Suprapubic skin (tissue), 4 donors: Measurements from ENCODE around the gene AVL9. TPM values are rescaled to one million over a fixed set of nuclear protein-coding genes. Genes with fewer than 3 reads are reported as not detected.
"Not testable (repeated sequence)": the region's sequence is repeated elsewhere in the genome, so short reads cannot be mapped to it uniquely, and the experiment has no call there.

Source experiments
- DNase-seq, 2 donors: peaks; one replicate each; pipeline ENCODE4 v3.0.0-alpha.2; 2019; ENCODE audit warnings: low spot score in 2 of 2
- H3K27ac ChIP-seq: fragments of 200-600 bp; sonication (generic); one replicate; pipeline ENCODE4 v1.5.1; 2019
- H3K27me3 ChIP-seq: fragments of 200-600 bp; sonication (generic); one replicate; pipeline ENCODE4 v1.5.1; 2019
- H3K36me3 ChIP-seq: fragments of 200-600 bp; sonication (generic); one replicate; pipeline ENCODE4 v1.5.1; 2019
- H3K4me1 ChIP-seq: fragments of 200-600 bp; sonication (generic); one replicate; pipeline ENCODE4 v1.5.1; 2019
- H3K4me3 ChIP-seq: fragments of 200-600 bp; sonication (generic); one replicate; pipeline ENCODE4 v1.5.1; 2019; ENCODE audit warnings: mild to moderate bottlenecking
- H3K9me3 ChIP-seq: fragments of 200-600 bp; sonication (generic); one replicate; pipeline ENCODE4 v1.5.1; 2019
- EP300 ChIP-seq: sonication (generic); formaldehyde crosslinking; IDR thresholded peaks from one replicate; pipeline ENCODE4 v1.6.1; 2017; ENCODE audit warnings: antibody characterized with exemption
- POLR2A ChIP-seq, 2 donors: fragments of 450-650 bp; IDR thresholded peaks; one replicate each; pipeline ENCODE4 v1.6.1; 2017; ENCODE audit warnings: antibody characterized with exemption in 2 of 2, mild to moderate bottlenecking in 2 of 2, moderate library complexity in 2 of 2
- POLR2AphosphoS5 ChIP-seq, 3 donors: sonication (generic); formaldehyde crosslinking; IDR thresholded peaks; one replicate each; pipeline ENCODE4 v1.6.1; 2017; ENCODE audit warnings: antibody characterized with exemption in 3 of 3
- WGBS: methylation state at CpG from one replicate; pipeline ENCODE4 v1.1.5; 2018; 5-methylcytosine and 5-hydroxymethylcytosine counted together
- total RNA-seq, 4 donors: library from RNA; depleted of rRNA; stranded (reverse); fragments of >200 nt; gene quantifications; one replicate each; pipeline ENCODE4 v1.1.0, GENCODE V29; 2016
- TF ChIP-seq, protein P1 (sequence below), 2 donors: fragments of 200-600 bp in 1 of 2; fragments of 450-650 bp in 1 of 2; sonication (generic) in 1 of 2; IDR thresholded peaks; one replicate each; pipeline ENCODE4 v1.5.1; 2016 to 2019; ENCODE audit warnings: antibody characterized with exemption in 2 of 2, mild to moderate bottlenecking in 1 of 2, moderate library complexity in 1 of 2

The AVL9 gene
- total RNA-seq, 4 donors from 2014 or later, result 22.5 to 42.2 (median 24.8) TPM

DNA sequence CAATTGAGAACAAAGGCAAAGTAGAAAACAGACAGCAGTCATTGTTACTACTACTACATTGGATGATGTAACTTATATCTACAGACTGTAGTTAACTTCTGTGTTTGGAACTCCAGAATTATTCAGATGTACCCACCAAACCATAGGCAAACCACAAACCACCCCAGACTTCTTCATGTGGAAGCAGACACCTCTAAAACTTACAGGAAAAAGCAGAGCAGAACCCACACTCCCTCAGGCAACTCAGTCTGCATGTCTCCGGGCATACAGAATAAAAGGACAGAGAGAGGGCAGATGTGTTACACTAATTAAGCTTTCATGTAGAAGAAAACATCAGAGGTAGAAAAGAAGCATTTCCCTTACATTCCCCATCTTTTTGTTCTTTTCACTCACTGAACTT, 14.1 kb upstream of the AVL9 start:
- WGBS, result 36% methylated on average over 1 of the region's 1 CpG
- TF ChIP-seq, protein P1, sequence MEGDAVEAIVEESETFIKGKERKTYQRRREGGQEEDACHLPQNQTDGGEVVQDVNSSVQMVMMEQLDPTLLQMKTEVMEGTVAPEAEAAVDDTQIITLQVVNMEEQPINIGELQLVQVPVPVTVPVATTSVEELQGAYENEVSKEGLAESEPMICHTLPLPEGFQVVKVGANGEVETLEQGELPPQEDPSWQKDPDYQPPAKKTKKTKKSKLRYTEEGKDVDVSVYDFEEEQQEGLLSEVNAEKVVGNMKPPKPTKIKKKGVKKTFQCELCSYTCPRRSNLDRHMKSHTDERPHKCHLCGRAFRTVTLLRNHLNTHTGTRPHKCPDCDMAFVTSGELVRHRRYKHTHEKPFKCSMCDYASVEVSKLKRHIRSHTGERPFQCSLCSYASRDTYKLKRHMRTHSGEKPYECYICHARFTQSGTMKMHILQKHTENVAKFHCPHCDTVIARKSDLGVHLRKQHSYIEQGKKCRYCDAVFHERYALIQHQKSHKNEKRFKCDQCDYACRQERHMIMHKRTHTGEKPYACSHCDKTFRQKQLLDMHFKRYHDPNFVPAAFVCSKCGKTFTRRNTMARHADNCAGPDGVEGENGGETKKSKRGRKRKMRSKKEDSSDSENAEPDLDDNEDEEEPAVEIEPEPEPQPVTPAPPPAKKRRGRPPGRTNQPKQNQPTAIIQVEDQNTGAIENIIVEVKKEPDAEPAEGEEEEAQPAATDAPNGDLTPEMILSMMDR (IDR thresholded peaks at IDR 0.05), result no peak
- TF ChIP-seq POLR2AphosphoS5 (IDR thresholded peaks at IDR 0.05) (no peak), POLR2A (IDR thresholded peaks at IDR 0.05) (no peak), EP300 (no peak)
- H3K4me3 ChIP-seq, result no peak overlapping the region
- H3K36me3 ChIP-seq, result peaks cover 8% of the 10 kb centered on the region
- no peak overlapping the region for H3K27ac ChIP-seq
- no peaks in the 10 kb centered on the region for H3K27me3 ChIP-seq
- DNase-seq, result no peak
- no peaks in the 10 kb centered on the region for H3K4me1 ChIP-seq
- H3K9me3 ChIP-seq, result no peaks in the 10 kb centered on the region

DNA sequence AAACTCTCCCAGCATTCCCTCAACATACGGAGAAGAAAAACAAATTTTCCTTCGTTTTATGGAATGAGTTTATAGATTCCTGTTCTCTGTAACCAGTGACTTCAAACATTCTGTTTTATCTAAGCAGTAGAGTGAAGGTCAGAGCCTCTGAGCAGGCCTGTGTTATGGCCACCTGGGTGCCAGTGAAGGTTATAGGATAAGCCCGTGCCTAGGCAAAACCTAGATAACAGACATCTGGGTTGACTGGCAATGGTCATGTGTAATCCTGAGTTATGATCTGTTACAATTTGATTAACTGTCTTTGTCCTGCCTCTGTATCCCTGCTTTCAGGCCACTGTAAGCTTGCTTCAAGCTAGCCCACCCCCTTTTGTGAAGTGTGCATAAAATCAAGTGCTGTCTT, 13.4 kb upstream of the AVL9 start:
- Histone ChIP-seq H3K9me3 (no peaks in the 10 kb centered on the region), H3K4me3 (no peak overlapping the region), H3K36me3 (peaks cover 16% of the 10 kb centered on the region), H3K27ac (no peak overlapping the region), H3K27me3 (no peaks in the 10 kb centered on the region), H3K4me1 (no peaks in the 10 kb centered on the region)
- no peak for DNase-seq
- TF ChIP-seq EP300, result no peak
- TF ChIP-seq, protein P1 (IDR thresholded peaks at IDR 0.05), result no peak
- WGBS, result 69% methylated on average over 3 of the region's 3 CpGs

DNA sequence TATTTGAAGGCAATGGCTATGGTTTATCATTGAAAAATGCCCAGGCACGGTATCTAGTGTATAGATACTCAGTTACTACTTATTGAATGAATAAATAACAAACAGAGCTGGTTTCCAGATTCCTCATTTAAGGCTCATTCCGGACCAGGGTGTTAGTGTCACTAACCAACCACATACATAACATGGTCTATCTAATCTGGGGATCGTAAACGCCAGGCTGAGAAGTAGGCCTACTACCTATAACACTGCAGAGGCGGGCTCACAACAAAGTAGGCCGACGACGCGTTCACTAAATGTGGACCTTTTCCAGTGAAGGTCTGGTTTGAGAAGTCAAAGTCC, 5.5 kb upstream of the AVL9 start:
- no peak for TF ChIP-seq POLR2AphosphoS5 (IDR thresholded peaks at IDR 0.05)
- no peak for TF ChIP-seq EP300
- no peak for TF ChIP-seq POLR2A (IDR thresholded peaks at IDR 0.05)
- TF ChIP-seq, protein P1 (IDR thresholded peaks at IDR 0.05), result no peak
- H3K27ac ChIP-seq, result peak overlapping the region; percentile 87
- H3K27me3 ChIP-seq, result no peaks in the 10 kb centered on the region
- no peak for DNase-seq
- H3K4me1 ChIP-seq, result peaks cover 22% of the 10 kb centered on the region
- H3K9me3 ChIP-seq, result no peaks in the 10 kb centered on the region
- H3K36me3 ChIP-seq, result peaks cover 21% of the 10 kb centered on the region
- peak overlapping the region; percentile 64 for H3K4me3 ChIP-seq
- WGBS, result under 1% methylated on average over 9 of the region's 9 CpGs

DNA sequence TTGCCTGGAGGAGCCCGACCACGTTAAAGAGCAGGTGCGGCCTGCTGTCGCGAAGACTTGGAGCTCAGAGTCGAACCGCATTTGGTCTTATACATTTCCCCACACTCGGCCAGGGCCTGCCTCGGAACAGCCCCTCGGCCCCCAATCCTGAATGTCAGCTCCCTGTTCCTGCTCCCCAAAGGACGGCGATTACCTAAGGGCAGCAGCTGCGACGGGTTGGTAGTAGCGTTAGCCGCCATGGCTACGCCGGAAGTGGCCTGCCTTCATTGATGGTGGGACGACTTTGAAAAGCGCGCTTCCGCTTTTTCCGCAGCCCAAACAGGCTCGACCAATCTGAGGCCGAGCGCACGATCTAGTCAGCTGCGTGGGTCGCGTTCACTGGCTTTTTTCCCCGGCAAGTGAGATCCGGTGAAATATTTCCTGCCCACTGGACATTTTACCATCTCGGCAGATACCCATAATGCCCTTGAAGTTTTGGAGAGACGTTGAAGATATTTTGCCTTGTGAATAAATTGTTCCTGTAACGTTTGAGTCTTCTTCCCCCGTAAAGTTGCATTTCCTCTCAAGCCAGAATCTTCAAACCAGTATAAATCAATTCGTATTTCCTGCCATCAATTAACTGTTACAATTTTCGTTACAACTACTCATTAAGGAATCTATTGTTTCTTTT, 5.0 kb upstream of the AVL9 start, which contains the start of gene LSM5:
Gene LSM5, minus strand, starts transcription at position 254 of the 670 bp plus-strand sequence. Its CDS starts 15 bp downstream, at position 239.
- TF ChIP-seq POLR2A (IDR thresholded peaks at IDR 0.05) (no peak), POLR2AphosphoS5 (IDR thresholded peaks at IDR 0.05) (peak in 2 of 3 donors; percentile 58 to 89)
- Histone ChIP-seq H3K4me3 (peak within 1 kb of the TSS; percentile 64), H3K9me3 (no peaks in the 10 kb centered on the region), H3K4me1 (peaks cover 23% of the 10 kb centered on the region), H3K27me3 (no peaks in the 10 kb centered on the region), H3K36me3 (peaks cover 21% of the 10 kb centered on the region), H3K27ac (peak within 1 kb of the TSS; percentile 87)
- DNase-seq, result peak; percentile 93 to 96
- WGBS, result 0% methylated on average over 12 of the region's 38 CpGs

DNA sequence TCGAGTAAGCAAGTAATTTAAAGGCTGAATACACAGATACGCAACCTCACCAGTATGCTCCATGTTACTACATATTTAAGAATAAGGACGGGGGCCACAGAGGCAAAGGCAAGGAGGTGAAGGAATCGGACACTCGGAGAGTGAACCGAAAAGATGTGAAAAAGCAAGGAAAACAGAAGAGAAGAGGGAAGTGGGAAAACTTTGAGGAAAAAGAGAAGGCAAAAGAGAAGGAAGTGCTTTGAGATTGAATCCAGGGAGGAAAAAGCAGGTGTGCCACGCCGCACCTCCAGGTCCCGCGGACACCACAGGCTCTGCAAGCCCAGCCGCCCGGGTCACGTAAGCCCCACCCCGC, 367 bp upstream of the AVL9 start:
- no peaks in the 10 kb centered on the region for H3K9me3 ChIP-seq
- under 1% methylated on average over 14 of the region's 14 CpGs for WGBS
- no peak for TF ChIP-seq POLR2AphosphoS5 (IDR thresholded peaks at IDR 0.05)

DNA sequence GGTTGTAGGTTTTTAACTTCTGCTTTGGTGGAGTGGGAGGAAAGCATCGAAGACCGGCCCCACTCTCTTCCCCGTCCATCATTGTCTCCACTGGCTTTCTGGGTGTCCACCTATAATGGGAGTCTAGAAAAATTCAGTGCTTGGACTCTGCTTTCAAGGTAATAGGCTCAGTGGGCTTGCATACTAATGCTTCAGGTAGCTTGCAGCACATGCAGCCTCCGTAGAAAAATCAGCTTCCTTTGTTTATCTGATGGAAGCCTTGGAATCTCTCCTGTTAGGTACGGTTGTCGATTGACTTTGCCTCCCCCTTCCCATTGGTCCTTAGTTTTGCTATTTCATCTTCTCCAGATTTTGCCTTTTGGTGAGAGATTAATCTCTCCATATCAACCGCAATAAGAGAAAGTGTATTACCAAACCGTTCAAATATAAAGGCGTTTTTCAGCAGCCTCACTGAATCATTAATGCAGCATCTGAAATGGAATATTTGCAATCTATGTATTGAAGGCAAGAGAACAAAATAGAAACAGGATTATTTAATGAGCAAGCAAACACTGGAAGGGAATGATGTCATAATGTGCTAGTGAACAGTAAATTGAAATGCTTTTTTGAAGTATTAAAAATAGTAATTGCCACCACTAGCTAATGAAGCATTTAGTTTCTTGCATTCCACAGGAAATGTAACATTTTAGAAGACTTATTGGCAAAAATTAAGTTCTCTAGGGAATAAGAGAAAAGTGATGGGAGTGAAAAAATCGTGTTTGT, 944 bp downstream of the AVL9 start:
- DNase-seq, result no peak
- peak overlapping the region; percentile 96 for H3K27ac ChIP-seq
- TF ChIP-seq POLR2AphosphoS5 (IDR thresholded peaks at IDR 0.05) (no peak), POLR2A (IDR thresholded peaks at IDR 0.05) (no peak), EP300 (no peak)
- TF ChIP-seq, protein P1 (IDR thresholded peaks at IDR 0.05), result no peak
- peaks cover 32% of the 10 kb centered on the region for H3K4me1 ChIP-seq
- no peaks in the 10 kb centered on the region for H3K9me3 ChIP-seq
- H3K36me3 ChIP-seq, result no peaks in the 10 kb centered on the region
- H3K27me3 ChIP-seq, result no peaks in the 10 kb centered on the region
- H3K4me3 ChIP-seq, result peak overlapping the region; percentile 82
- WGBS, result 5% methylated on average over 10 of the region's 10 CpGs

More for the DNA sequence above, 367 bp upstream of the AVL9 start:
- no peaks in the 10 kb centered on the region for H3K36me3 ChIP-seq
- peak overlapping the region; percentile 96 for H3K27ac ChIP-seq
- no peak for DNase-seq
- H3K4me1 ChIP-seq, result peaks cover 26% of the 10 kb centered on the region
- peak overlapping the region; percentile 82 for H3K4me3 ChIP-seq
- no peaks in the 10 kb centered on the region for H3K27me3 ChIP-seq

DNA sequence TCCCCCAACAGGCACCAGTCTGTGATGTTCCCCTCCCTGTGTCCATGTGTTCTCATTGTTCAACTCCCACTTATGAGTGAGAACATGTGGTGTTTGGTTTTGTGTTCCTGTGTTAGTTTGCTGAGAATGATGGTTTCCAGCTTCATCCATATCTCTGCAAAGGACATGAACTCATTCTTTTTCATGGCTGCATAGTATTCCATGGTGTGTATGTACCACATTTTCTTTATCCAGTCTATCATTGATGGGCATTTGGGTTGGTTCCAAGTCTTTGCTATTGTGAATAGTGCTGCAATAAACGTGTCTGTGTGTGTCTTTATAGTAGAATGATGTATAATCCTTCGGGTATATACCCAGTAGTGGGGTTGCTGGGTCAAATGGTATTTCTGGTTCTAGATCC, 4.5 kb downstream of the AVL9 start:
- 94% methylated on average over 2 of the region's 2 CpGs for WGBS
- H3K4me1 ChIP-seq, result peaks cover 39% of the 10 kb centered on the region

DNA sequence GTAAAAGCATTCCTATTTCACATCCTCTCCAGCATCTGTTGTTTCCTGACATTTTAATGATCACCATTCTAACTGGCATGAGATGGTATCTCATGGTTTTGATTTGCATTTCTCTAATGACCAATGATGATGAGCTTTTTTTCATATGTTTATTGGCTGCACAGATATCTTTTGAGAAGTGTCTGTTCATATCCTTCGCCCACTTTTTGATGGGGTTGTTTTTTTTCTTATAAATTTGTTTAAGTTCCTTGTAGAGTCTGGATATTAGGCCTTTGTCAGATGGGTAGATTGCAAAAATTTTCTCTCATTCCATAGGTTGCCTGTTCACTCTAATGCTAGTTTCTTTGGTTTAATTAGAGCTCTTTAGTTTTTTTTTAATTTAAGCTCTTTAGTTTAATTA, 4.9 kb downstream of the AVL9 start:
- not testable (repeated sequence) for H3K4me3 ChIP-seq, H3K27me3 ChIP-seq, DNase-seq, H3K27ac ChIP-seq, H3K36me3 ChIP-seq, H3K9me3 ChIP-seq
- H3K4me1 ChIP-seq, result peaks cover 37% of the 10 kb centered on the region
- 91% methylated on average over 1 of the region's 1 CpG for WGBS

More for the DNA sequence above, 4.5 kb downstream of the AVL9 start:
- not testable (repeated sequence) for H3K36me3 ChIP-seq, H3K27me3 ChIP-seq, H3K4me3 ChIP-seq, DNase-seq, H3K27ac ChIP-seq, H3K9me3 ChIP-seq
